ENCODE measurements around the gene YAE1.

YAE1 gene, protein sequence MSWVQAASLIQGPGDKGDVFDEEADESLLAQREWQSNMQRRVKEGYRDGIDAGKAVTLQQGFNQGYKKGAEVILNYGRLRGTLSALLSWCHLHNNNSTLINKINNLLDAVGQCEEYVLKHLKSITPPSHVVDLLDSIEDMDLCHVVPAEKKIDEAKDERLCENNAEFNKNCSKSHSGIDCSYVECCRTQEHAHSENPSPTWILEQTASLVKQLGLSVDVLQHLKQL

DNA sequence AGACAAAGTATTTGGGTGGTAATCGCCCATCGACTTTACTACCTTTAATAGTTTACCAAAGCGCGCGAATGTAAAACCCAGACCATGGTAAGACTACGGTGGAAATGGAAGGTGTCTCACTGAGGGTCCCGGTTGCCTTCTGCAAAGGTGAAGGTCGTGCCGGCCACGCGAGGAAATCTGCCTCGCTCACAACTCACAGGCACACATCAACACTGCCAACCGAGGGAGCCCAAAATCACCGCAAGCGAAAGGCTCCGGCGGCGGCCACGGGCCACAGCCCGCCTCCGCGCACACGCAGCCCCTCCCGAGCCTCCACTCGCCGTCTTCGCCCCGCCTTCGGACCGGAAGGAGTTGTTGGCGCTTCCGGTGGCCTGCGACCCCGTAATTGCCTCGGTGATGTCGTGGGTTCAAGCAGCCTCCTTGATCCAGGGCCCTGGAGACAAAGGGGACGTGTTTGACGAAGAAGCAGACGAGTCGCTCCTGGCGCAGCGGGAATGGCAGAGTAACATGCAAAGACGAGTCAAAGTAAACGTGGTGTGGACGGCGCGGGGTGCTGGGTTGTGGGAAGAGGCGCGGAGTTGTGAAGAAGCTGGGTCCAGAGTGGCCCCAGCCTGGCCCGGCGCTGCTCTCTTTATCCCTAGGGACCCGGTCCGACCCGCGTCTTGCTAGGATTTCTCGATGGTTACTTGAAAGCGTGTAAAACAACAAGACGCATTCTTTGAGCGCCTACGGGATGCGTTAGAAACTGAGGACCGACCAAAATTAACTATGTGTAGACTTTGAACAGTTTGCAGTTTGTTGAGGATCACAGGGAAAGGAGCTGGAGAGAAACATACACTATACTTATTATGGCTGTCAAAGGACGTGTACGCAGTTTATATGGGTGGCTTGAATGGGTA lies at the start of gene YAE1:
Gene YAE1, plus strand, starts transcription at position 382 of the 899 bp plus-strand sequence. Its CDS starts 15 bp downstream, at position 397.
- peaks cover 24% of the 10 kb centered on the region for H3K4me1 Mint-ChIP-seq (ENCODE audit: low read depth)

DNA sequence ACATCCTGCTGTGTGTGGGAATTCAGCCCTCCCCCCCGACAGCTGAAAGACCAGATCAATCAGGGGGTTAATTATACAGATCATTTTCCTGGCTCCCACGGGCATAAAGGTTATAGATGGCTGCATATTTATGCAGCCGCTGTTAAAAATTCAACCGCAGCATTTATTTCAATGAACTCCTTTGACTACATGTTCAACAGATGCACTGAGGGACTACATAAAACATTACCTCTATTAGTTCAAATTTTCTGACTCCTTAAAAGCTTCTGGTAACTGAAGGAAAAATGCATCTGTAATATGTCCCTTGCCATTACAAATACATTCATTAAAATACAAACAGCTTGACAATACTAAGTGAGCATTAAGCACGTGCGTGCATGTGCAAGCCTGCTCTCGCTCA lies 49.7 kb upstream of the YAE1 start:
- Mint-ChIP-seq H3K4me1 (ENCODE audit: low read depth) (no peaks in the 10 kb centered on the region), H3K36me3 (ENCODE audit: low read depth) (no peaks in the 10 kb centered on the region), H3K27ac (no peak overlapping the region), H3K9me3 (no peaks in the 10 kb centered on the region), H3K27me3 (peaks cover 8% of the 10 kb centered on the region), H3K4me3 (no peak overlapping the region)

More for the DNA sequence above, at the start of gene YAE1:
- Mint-ChIP-seq H3K36me3 (ENCODE audit: low read depth) (peaks cover 4% of the 10 kb centered on the region), H3K27ac (peak within 1 kb of the TSS; percentile 95), H3K27me3 (no peaks in the 10 kb centered on the region), H3K9me3 (no peaks in the 10 kb centered on the region), H3K4me3 (peak within 1 kb of the TSS; percentile 97)

DNA sequence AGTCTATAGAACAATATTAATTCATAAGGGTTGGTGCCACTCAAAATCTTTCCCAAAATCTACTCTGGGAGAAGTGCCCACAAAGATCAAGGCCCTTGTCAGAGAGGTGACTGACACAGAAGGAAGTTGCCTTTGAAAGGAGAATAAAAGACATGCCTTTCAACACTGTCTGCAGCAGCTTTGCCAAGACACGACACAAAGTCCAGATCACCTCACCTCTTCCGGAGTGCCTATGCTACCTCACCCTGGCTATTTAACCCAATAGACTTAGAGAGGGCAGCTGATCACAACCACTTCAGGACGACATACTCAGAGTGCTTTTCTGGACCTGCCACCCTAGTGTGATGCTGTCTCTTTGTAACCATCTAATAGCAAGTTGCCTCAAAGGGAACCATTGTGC lies 49.0 kb upstream of the YAE1 start:
- H3K9me3 Mint-ChIP-seq: no peaks in the 10 kb centered on the region
- no peak overlapping the region for H3K4me3 Mint-ChIP-seq
- H3K27ac Mint-ChIP-seq: no peak overlapping the region
- H3K27me3 Mint-ChIP-seq: peaks cover 8% of the 10 kb centered on the region
- no peaks in the 10 kb centered on the region for H3K4me1 Mint-ChIP-seq (ENCODE audit: low read depth)
- no peaks in the 10 kb centered on the region for H3K36me3 Mint-ChIP-seq (ENCODE audit: low read depth)

DNA sequence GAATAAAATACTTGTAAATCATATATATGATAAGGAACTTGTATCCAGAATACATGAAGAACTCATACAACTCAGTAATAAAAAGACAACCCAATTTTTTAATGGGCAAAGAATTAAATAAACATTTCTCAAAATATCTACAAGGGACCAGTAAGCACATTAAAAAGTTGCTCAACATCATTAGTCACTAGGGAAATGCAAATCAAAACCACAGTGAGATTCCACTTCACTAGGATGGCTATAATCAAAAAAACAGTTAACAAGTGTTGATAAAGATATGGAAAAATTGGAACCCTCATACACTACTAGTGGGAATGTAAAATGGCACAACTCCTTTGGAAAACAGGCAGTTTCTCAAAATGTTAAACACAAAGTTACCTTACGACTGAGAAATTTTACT lies 40.3 kb upstream of the YAE1 start:
- Mint-ChIP-seq H3K9me3 (no peaks in the 10 kb centered on the region), H3K27ac (no peak overlapping the region), H3K36me3 (ENCODE audit: low read depth) (no peaks in the 10 kb centered on the region), H3K27me3 (peaks cover 19% of the 10 kb centered on the region), H3K4me3 (no peak overlapping the region), H3K4me1 (ENCODE audit: low read depth) (no peaks in the 10 kb centered on the region)

DNA sequence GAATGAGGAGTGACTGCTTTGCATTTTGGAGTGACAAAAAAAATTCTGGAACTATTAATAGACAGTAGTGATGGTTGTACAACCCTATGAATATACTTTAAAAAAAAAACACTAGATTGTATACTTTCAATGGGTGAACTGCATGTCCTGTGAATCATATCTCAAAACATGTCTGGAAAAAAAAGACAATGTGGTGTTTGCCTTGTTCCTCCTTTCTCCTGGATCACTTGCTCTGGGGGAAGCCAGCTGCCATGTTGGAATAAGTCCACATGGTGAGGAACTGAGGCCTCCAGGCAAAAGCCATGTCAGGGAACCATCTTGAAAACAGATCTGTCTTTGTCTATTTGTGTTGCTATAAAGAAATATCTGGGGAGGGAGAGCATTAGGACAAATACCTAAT lies 39.5 kb upstream of the YAE1 start:
- no peaks in the 10 kb centered on the region for H3K4me1 Mint-ChIP-seq (ENCODE audit: low read depth)
- no peak overlapping the region for H3K4me3 Mint-ChIP-seq
- H3K27ac Mint-ChIP-seq: no peak overlapping the region
- H3K9me3 Mint-ChIP-seq: no peaks in the 10 kb centered on the region
- H3K27me3 Mint-ChIP-seq: peaks cover 19% of the 10 kb centered on the region
- H3K36me3 Mint-ChIP-seq (ENCODE audit: low read depth): no peaks in the 10 kb centered on the region

DNA sequence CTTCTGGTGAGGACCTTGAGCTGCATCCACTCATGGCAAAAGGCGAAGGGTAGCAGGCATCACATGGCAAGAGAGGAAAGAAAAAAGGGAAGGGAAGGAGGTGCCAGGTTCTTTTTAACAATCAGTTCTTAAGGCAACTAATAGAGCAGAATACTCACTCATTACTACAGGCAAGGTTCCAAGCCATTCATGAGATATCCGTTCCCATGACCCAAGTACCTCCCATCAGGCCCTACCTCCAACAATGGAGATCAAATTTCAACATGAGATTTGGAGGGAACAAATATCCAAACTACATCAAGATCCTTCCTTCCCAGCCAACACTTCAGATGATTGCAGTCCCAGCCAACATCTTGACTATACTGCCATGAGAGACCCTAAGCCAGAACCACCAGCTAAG lies 38.9 kb upstream of the YAE1 start:
- Mint-ChIP-seq H3K27ac (no peak overlapping the region), H3K27me3 (peaks cover 19% of the 10 kb centered on the region), H3K36me3 (ENCODE audit: low read depth) (no peaks in the 10 kb centered on the region), H3K9me3 (no peaks in the 10 kb centered on the region), H3K4me3 (no peak overlapping the region), H3K4me1 (ENCODE audit: low read depth) (no peaks in the 10 kb centered on the region)

DNA sequence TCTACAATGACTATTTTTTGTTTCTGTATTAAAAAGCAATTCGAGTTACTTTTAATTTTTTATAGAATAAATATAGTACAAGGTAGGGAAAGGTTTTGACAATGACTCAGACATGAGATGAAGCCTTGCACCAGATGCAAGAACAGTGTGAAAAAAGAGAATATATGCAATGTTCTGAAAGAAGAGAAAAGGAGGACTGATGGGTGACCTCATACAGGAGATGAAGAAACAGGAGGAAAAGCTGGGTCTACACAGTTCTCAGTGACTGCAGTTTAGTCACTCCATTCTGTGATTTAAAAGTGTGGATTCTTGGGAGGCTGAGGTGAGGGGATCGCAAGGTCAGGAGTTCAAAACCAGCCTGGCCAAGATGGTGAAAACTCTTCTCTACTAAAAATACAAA lies 38.3 kb upstream of the YAE1 start:
- no peaks in the 10 kb centered on the region for H3K9me3 Mint-ChIP-seq
- H3K27ac Mint-ChIP-seq: no peak overlapping the region
- H3K4me1 Mint-ChIP-seq (ENCODE audit: low read depth): no peaks in the 10 kb centered on the region
- no peaks in the 10 kb centered on the region for H3K36me3 Mint-ChIP-seq (ENCODE audit: low read depth)
- H3K27me3 Mint-ChIP-seq: peaks cover 19% of the 10 kb centered on the region
- no peak overlapping the region for H3K4me3 Mint-ChIP-seq

DNA sequence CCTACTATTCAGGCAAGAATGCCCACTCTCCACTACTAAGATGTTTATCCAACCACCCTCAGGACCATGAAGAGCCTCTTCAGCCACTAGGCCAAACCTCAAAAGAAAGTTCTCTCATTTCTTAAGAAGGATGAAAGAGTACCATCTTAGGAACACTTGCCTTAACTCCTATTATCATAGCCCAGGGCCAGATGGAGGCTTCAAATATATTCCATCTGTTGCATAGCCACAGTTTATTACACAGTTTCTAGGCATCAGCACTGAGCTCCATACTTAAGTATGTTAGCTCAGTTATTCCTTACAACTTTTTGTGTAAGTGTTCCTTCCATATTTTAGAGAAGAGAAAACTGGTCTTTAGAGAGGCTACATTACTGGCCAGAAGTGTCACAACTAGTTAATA lies 37.4 kb upstream of the YAE1 start:
- Mint-ChIP-seq H3K9me3 (no peaks in the 10 kb centered on the region), H3K36me3 (ENCODE audit: low read depth) (no peaks in the 10 kb centered on the region), H3K4me3 (no peak overlapping the region), H3K27me3 (peaks cover 16% of the 10 kb centered on the region), H3K4me1 (ENCODE audit: low read depth) (no peaks in the 10 kb centered on the region), H3K27ac (no peak overlapping the region)

DNA sequence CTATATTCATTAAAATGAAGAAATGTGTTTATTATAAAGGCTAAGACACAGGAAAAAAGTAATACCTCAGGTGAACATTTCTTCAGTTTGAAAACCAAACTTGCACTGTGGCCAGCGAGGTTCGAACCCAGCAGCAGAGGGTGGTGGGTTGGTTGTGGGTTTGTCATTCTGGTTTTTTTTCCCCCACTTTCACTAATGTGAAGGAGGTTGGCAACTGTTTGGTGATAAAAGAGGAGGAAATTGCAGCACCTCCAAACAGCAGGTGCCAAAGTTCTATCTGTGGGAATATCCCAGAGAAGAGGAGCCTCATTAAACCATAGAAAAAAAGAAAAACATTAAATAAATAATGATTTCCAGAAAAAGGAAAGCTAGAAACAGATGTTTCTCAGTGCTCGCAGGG lies 36.6 kb upstream of the YAE1 start:
- H3K27me3 Mint-ChIP-seq: peaks cover 9% of the 10 kb centered on the region
- no peaks in the 10 kb centered on the region for H3K36me3 Mint-ChIP-seq (ENCODE audit: low read depth)
- H3K27ac Mint-ChIP-seq: no peak overlapping the region
- H3K4me1 Mint-ChIP-seq (ENCODE audit: low read depth): no peaks in the 10 kb centered on the region
- no peak overlapping the region for H3K4me3 Mint-ChIP-seq
- no peaks in the 10 kb centered on the region for H3K9me3 Mint-ChIP-seq

DNA sequence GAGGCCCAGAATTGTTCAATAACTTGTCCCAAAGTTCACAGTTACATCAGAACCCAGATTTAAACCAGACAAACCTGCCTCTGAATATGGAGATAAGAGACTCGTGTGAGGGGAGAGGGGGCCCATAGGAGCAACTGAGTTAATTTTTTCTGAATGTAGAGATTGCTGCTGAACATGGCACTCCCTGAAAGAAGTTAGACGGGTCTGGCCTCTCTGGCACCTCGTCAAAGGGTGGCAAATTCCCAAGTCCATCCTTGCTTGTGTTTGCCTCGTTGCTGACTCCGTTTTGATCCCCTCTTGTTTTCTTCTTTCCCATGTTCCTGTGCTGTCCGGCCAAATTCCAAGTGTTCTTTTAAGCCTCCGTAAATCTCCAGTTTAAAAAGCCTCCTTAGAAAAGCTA lies 35.2 kb upstream of the YAE1 start:
- Mint-ChIP-seq H3K27me3 (no peaks in the 10 kb centered on the region), H3K9me3 (no peaks in the 10 kb centered on the region), H3K4me1 (ENCODE audit: low read depth) (no peaks in the 10 kb centered on the region), H3K27ac (no peak overlapping the region), H3K36me3 (ENCODE audit: low read depth) (no peaks in the 10 kb centered on the region), H3K4me3 (no peak overlapping the region)

DNA sequence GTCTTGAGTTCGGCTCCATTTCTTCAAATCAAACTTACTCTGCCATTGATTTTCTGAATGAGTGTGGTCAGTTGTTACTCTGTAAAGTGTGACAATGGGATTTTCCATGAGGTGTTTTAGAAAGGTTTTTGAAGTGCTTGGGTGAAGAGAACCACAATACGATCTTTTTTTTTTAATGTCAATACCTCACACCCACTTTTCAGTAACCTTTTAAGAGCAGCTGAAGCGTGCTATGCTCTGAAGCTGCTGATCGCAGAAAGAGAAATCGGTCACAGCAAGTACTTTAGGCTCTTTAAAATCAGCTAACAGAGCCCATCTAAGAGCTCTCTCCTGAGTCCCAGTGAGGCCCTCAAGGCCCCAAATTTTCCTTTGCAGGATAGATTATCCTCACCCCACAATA lies 34.4 kb upstream of the YAE1 start:
- no peaks in the 10 kb centered on the region for H3K27me3 Mint-ChIP-seq
- H3K36me3 Mint-ChIP-seq (ENCODE audit: low read depth): no peaks in the 10 kb centered on the region
- H3K4me3 Mint-ChIP-seq: no peak overlapping the region
- H3K4me1 Mint-ChIP-seq (ENCODE audit: low read depth): no peaks in the 10 kb centered on the region
- H3K9me3 Mint-ChIP-seq: no peaks in the 10 kb centered on the region
- no peak overlapping the region for H3K27ac Mint-ChIP-seq

DNA sequence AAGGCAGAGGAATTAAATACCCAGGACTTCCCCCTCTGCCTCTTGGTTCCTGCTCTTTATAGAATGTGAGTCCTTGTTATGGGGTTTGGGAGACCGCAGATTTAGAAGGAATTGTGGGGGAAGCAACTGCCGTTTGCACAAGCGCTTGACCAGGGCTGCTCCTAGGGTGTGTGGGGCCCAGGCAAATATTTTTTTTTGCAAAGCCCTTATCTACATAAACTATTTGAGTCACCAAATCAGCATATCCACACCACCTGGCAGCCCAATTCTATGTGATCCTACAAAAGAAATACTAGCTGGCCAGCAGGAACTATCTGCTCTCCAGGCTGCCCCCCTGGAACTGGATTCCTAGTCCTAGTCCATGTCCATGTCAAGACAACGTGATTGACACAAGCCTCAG lies 33.4 kb upstream of the YAE1 start:
- no peak overlapping the region for H3K27ac Mint-ChIP-seq
- H3K27me3 Mint-ChIP-seq: no peaks in the 10 kb centered on the region
- no peak overlapping the region for H3K4me3 Mint-ChIP-seq
- no peaks in the 10 kb centered on the region for H3K9me3 Mint-ChIP-seq
- H3K4me1 Mint-ChIP-seq (ENCODE audit: low read depth): no peaks in the 10 kb centered on the region
- H3K36me3 Mint-ChIP-seq (ENCODE audit: low read depth): no peaks in the 10 kb centered on the region

DNA sequence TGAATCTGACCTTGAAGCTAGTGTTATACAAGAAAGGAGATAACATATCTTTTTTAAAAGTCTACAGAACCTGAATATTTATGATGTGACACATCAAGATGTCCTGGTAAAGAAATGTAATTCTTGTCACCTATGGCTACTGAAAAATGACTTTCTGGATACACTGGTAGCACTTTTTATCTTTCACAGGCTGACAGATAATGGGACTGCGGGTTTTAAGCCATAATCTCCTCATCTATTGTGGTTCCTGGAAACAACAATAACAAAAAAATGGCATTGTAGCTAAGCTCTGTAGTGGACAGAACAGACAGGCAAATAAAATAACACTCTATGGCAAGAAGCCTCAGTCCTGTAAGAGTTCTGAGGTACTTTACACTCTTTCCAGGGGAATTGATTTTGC lies 31.6 kb upstream of the YAE1 start:
- H3K27ac Mint-ChIP-seq: no peak overlapping the region
- no peak overlapping the region for H3K4me3 Mint-ChIP-seq
- no peaks in the 10 kb centered on the region for H3K9me3 Mint-ChIP-seq
- no peaks in the 10 kb centered on the region for H3K4me1 Mint-ChIP-seq (ENCODE audit: low read depth)
- no peaks in the 10 kb centered on the region for H3K27me3 Mint-ChIP-seq
- no peaks in the 10 kb centered on the region for H3K36me3 Mint-ChIP-seq (ENCODE audit: low read depth)

DNA sequence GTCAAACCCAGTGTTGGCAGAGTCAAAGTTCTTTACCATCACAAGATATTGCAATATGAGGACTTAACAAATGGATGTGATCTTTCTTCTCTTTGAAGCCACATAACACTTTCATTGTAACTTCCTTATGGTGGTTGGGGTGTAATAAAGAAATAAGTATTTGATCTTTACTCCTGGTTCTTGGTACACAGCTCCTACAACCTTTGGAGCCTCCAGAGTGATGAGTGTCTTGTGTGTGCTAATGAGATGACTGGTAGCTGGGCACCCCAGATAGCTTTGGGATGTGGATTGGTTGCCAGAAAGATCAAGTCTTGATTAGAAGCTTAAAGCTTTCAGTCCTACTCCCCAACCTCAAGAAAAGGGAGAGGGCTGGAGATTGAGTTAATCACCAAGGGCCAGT lies 31.1 kb upstream of the YAE1 start:
- Mint-ChIP-seq H3K36me3 (ENCODE audit: low read depth) (no peaks in the 10 kb centered on the region), H3K4me1 (ENCODE audit: low read depth) (no peaks in the 10 kb centered on the region), H3K27ac (no peak overlapping the region), H3K9me3 (no peaks in the 10 kb centered on the region), H3K4me3 (no peak overlapping the region), H3K27me3 (no peaks in the 10 kb centered on the region)

DNA sequence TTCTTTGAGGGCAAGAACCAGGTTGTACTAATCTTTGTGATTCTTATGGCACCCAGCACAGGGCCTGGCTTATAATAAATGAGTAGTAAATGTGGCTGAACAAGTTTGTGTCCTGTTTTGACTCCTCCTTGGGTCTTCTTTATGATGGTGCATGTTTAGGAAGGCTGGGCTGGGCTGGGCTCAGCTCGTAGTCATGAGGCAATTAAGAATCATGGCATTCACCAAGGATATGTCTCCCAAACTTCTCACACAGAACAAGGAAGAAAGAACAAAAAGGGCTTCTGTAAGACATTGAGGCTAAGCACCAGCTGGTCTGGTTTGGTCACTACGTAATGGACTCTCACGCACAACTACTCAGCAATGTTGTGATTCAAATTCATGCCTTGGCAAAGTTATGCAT lies 30.5 kb upstream of the YAE1 start:
- no peaks in the 10 kb centered on the region for H3K9me3 Mint-ChIP-seq
- H3K36me3 Mint-ChIP-seq (ENCODE audit: low read depth): no peaks in the 10 kb centered on the region
- H3K27ac Mint-ChIP-seq: no peak overlapping the region
- H3K27me3 Mint-ChIP-seq: no peaks in the 10 kb centered on the region
- H3K4me1 Mint-ChIP-seq (ENCODE audit: low read depth): no peaks in the 10 kb centered on the region
- no peak overlapping the region for H3K4me3 Mint-ChIP-seq

DNA sequence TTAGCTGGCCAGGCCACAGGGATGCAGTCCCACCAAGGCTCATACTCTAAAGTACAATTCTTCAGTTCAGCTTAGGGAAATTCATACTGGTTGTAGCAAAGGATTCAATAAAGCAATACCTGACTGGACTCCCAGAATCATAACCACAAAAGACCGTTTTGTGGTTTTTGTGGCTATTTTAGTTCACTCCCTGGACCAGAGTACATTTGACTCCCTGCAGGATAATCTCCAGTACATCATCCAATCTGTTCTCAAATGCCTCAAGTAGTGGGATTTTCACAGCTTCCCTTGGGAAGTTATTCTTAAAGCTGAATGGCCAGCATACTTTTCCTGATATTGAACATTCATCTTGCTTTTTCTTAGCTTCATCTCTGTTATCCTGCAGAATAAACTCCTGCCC lies 29.3 kb upstream of the YAE1 start:
- no peaks in the 10 kb centered on the region for H3K27me3 Mint-ChIP-seq
- H3K36me3 Mint-ChIP-seq (ENCODE audit: low read depth): no peaks in the 10 kb centered on the region
- no peak overlapping the region for H3K4me3 Mint-ChIP-seq
- no peaks in the 10 kb centered on the region for H3K4me1 Mint-ChIP-seq (ENCODE audit: low read depth)
- no peaks in the 10 kb centered on the region for H3K9me3 Mint-ChIP-seq
- H3K27ac Mint-ChIP-seq: no peak overlapping the region

Data from stimulated activated naive CD8-positive, alpha-beta T cell treated with anti-CD3 and anti-CD28 coated beads, Interleukin-15, Interleukin-2, amounts not matched to agents 100 ng/mL and 50 ng/mL, for 24 hours (primary cell).